ENCODE data around the gene ACOT2. TPM values are rescaled to one million over a fixed set of nuclear protein-coding genes. Genes with fewer than 3 reads are reported as not detected.

The ACOT2 gene
- total RNA-seq, 1 donor from 2014 or later: 16.3 TPM

- no peak for DNase-seq (ENCODE audit: low read depth in 2 of 2)
These were observed 44.5 kb downstream of the ACOT2 start for GRCh38 chr14:73613419-73613963.

GRCh38 chr14:73616831-73617230 lies 47.8 kb downstream of the ACOT2 start:
- DNase-seq (ENCODE audit: low read depth in 2 of 2): no peak

DNA sequence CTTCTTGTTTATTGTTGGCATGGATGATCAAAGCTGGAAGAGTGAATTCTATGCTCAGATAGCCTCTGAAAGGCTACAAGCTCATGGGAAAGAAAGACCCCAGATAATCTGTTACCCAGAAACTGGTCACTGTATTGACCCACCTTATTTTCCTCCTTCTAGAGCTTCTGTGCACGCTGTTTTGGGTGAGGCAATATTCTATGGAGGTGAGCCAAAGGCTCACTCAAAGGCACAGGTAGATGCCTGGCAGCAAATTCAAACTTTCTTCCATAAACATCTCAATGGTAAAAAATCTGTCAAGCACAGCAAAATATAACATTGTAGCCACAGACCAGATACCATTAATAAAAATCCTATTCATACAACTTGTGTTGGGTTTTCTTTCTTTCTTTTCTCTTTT lies 50.5 kb downstream of the ACOT2 start:
- no peak for DNase-seq (ENCODE audit: low read depth in 2 of 2)

DNA sequence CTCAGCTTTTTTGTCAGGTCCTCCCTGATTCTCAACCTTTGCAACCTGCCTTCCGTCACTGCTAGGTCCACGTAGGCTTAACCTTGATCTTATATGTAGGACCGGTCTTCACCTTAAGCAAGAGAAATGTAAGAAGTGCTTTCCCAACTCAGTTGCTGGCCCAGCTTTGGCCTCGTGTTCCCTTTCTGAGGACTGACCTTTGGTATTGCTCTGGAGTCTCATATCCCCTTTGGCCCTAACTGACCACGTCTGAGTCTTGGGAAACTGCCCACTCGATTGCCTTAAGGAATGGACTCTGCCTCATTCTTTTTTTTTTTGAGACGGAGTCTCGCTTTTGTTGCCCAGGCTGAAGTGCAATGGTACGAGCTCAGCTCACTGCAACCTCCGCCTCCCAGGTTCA lies 51.3 kb downstream of the ACOT2 start:
- DNase-seq (ENCODE audit: low read depth in 2 of 2): no peak

GRCh38 chr14:73623504-73624054 lies 54.6 kb downstream of the ACOT2 start:
- no peak for DNase-seq (ENCODE audit: low read depth in 2 of 2)

Other genes with a start within 250 kb of the ACOT2 start
- 46.4 and 51.6 TPM in 2 replicates for gene NUMB, start 110.7 kb upstream of the ACOT2 start, total RNA-seq
- gene RIOX1, start 78.3 kb upstream of the ACOT2 start, total RNA-seq: 12.9 and 18.5 TPM in 2 replicates
- 0.87 and 1.6 TPM in 2 replicates for gene ACOT1, start 32.1 kb upstream of the ACOT2 start, total RNA-seq
- under 0.01 TPM in 1 of 2 replicates, not detected in the other for gene HEATR4, start 10.3 kb upstream of the ACOT2 start, total RNA-seq
- 0.44 and 0.99 TPM in 2 replicates for gene ACOT4, start 22.7 kb downstream of the ACOT2 start, total RNA-seq
- gene ACOT6, start 43.3 kb downstream of the ACOT2 start, total RNA-seq: under 0.01 TPM in 1 of 2 replicates, not detected in the other
- gene DNAL1, start 75.8 kb downstream of the ACOT2 start, total RNA-seq: 4.1 and 6.0 TPM in 2 replicates
- 11.3 and 15.1 TPM in 2 replicates for gene PNMA1, start 145.2 kb downstream of the ACOT2 start, total RNA-seq